H1 (cell line): Measurements from ENCODE around the gene ZNF609. TPM values are rescaled to one million over a fixed set of nuclear protein-coding genes. Genes with fewer than 3 reads are reported as not detected.

ENCODE experiments used
- ASH2L ChIP-seq: fragments of 200-600, 300-600 bp; sonication (generic); IDR thresholded peaks from one replicate; pipeline ENCODE4 v1.7.1; 2017; ENCODE audit warnings: low read length
- EZH2 ChIP-seq: fragments of 200-600 bp; sonication (generic); IDR thresholded peaks from 2 replicates; pipeline ENCODE4 v1.7.1; 2012; ENCODE audit warnings: low read depth, mild to moderate bottlenecking, moderate library complexity, low read length, inconsistent platforms; ENCODE audit not compliant: severe bottlenecking
- NANOG ChIP-seq: IDR thresholded peaks from 2 replicates; pipeline ENCODE4 v1.6.1; 2011; ENCODE audit warnings: low read length, low read depth, mild to moderate bottlenecking, inconsistent platforms; ENCODE audit not compliant: insufficient read depth, poor library complexity, severe bottlenecking
- NRF1 ChIP-seq: IDR thresholded peaks from 2 replicates; pipeline ENCODE4 v1.6.1; 2011; ENCODE audit warnings: mild to moderate bottlenecking, low read depth, low read length, improper control_type of control experiment
- PHF8 ChIP-seq: fragments of 200-600 bp; sonication (generic); conservative IDR thresholded peaks from 2 replicates; pipeline ENCODE4 v1.7.1; 2012; ENCODE audit warnings: low read depth, mild to moderate bottlenecking, inconsistent platforms, low read length, moderate library complexity
- POLR2A ChIP-seq, 2 experiments: IDR thresholded peaks; 1 replicate in 1 of 2; 2 replicates in 1 of 2; pipeline ENCODE4 v1.6.1; 2011; ENCODE audit warnings: low read depth in 2 of 2, low read length in 2 of 2, mild to moderate bottlenecking in 2 of 2; ENCODE audit errors: control extremely low read depth in 1 of 2
- RNF2 ChIP-seq: fragments of 200-900, 300-1000 bp; sonication (generic); IDR thresholded peaks from 2 replicates; pipeline ENCODE4 v1.7.1; 2016; ENCODE audit warnings: borderline replicate concordance, low read depth, mild to moderate bottlenecking, antibody characterized with exemption, low read length; ENCODE audit not compliant: poor library complexity, severe bottlenecking; ENCODE audit errors: missing control alignments
- SP1 ChIP-seq: IDR thresholded peaks from 2 replicates; pipeline ENCODE4 v1.6.1; 2011; ENCODE audit warnings: low read depth, low read length
- SRF ChIP-seq: IDR thresholded peaks from 2 replicates; pipeline ENCODE4 v1.6.1; 2011; ENCODE audit warnings: mild to moderate bottlenecking, low read depth, low read length, moderate library complexity
- TAF7 ChIP-seq: optimal IDR thresholded peaks from 2 replicates; pipeline ENCODE3; 2011; ENCODE audit warnings: low read depth, mild to moderate bottlenecking, inconsistent platforms, low read length, moderate library complexity, borderline replicate concordance
- TBP ChIP-seq: IDR thresholded peaks from 2 replicates; pipeline ENCODE4 v1.6.1; 2011; ENCODE audit warnings: low read depth, low read length, improper control_type of control experiment
- YY1 ChIP-seq: IDR thresholded peaks from 2 replicates; pipeline ENCODE4 v1.6.1; 2011; ENCODE audit warnings: low read depth, mild to moderate bottlenecking, low read length
- polyA plus RNA-seq, 7 experiments: library from polyadenylated mRNA; depleted of rRNA in 3 of 7; stranded (reverse) in 5 of 7; unstranded in 2 of 7; fragments of >200 nt in 5 of 7; fragments of 200-250 nt in 2 of 7; gene quantifications; 1 replicate in 5 of 7; 2 replicates in 1 of 7; 4 replicates in 1 of 7; pipeline versions ENCODE4 v1.2.1 to v1.2.3, GENCODE V29; 2011 to 2013; ENCODE audit warnings: missing spikeins in 2 of 7, mixed read lengths in 2 of 7
- total RNA-seq: library from RNA; stranded (reverse); fragmentation: NEBNext Ultra II Directional; extraction: Animal tissue kit (Norgen Biotek cat#: 25700); gene quantifications from 2 replicates; pipeline ENCODE4 v1.2.1, GENCODE V29; 2021

ZNF609 gene
- total and polyA plus RNA-seq, 2 of the 8 experiments (the other 6 are each of a cell fraction or from before 2014, with no cell fraction given), result 15.5 to 47.8 TPM

DNA sequence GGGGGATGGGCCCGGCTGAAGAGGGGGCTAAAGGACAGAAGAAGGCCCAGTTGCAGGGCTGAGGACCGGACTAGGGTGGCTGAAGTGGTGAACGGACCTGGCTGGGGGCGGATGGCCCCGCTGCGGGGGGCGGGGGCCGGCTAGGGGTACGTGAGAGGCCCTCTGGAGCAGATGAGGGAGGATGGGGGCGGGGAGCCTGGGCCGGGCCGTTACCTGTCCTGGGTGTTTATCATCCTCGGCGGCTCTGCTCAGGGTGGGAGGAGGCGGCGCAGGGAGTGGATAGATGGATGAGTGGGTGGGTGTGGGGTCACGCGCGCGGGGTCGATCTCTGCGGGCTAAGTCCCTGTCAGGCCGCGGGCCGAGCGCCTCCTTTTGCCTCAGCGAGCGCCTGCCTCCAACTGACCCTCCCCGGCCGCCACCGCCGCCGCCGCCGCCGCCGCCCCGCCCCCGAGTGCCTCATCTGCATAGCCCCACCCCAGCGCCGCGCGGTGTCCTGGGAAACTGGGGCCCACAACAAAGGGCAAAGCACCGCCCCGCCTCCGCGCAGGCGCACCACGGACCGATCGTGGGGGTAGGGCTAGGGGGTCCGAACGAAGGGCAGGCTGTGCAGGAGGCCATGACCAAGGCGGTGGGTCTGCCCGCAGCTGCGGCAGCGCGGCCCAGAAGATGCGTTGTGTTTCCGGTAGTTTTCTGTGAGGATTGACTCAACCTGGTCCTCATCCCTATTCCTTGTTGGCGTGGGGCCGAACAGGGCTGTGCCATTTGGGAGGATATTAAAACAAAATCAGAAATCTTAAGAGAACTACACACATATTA lies 242.6 kb downstream of the ZNF609 start (continued):
- TF ChIP-seq SP1, result peak; percentile 78; the same call in 1 of the 2 replicates
- TF ChIP-seq YY1, result 0 out of 2 replicates have a peak, but pooled peaks have one; percentile 42
- TF ChIP-seq TAF7, result peak; percentile 47
- TF ChIP-seq NRF1, result peak; percentile 77
- TF ChIP-seq EZH2, result no peak
- TF ChIP-seq SRF, result no peak
- peak; percentile 80 for TF ChIP-seq ASH2L
- TF ChIP-seq POLR2A (IDR thresholded peaks at IDR 0.05; ENCODE audit: control extremely low read depth in 1 of 2, low read depth in 2 of 2, low read length in 2 of 2), result peak; percentile 69 to 90
- peak; percentile 80 for TF ChIP-seq PHF8
- no peak for TF ChIP-seq RNF2
- TF ChIP-seq TBP, result peak; percentile 73; the same call in 1 of the 2 replicates
- peak; percentile 68 for TF ChIP-seq NANOG
